ENCODE results near the gene CCDC198.

The CCDC198 gene, protein sequence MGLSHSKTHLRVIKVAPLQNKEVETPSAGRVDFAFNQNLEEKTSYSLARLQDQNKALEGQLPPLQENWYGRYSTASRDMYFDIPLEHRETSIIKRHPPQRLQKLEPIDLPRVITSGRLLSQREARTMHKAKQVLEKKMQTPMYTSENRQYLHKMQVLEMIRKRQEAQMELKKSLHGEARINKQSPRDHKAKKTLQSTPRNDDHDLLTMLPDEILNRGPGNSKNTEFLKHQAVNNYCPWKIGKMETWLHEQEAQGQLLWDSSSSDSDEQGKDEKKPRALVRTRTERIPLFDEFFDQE

DNA sequence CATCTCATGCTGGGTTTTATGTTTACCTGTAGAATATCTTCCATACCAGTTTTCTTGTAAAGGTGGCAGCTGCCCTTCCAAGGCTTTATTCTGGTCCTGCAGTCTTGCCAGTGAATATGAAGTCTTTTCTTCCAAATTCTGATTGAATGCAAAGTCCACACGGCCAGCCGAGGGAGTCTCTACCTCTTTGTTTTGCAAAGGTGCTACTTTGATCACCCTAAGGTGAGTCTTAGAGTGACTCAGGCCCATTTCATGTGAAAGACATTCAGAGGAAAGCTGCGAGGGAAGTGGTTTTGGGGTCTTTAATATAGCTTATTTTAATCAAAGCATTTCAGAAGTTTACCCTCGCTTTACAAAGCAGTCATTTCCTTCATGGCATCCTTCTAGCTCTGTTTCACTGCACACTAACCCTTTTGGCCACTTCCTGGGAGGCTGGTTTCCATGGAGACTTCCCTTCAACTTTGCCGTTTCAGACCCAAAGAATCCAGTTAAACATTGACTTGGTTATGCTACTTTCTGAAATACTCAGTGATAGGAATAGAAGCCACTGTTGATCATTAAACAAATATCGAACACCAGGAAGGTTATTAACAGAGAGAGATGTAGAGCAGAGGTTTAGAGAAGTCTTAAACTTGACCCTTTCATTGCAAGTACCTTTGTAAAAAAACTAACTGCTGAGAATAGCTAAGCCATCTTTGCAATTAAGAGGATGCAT lies at the start of gene CCDC198:
CCDC198 (minus strand) TSS at position 391 of the 715 bp plus-strand sequence; CDS start at position 249, 142 bp downstream.
- Histone ChIP-seq H3K27ac (no peak within 1 kb of the TSS), H3K4me3 (no peak within 1 kb of the TSS)

DNA sequence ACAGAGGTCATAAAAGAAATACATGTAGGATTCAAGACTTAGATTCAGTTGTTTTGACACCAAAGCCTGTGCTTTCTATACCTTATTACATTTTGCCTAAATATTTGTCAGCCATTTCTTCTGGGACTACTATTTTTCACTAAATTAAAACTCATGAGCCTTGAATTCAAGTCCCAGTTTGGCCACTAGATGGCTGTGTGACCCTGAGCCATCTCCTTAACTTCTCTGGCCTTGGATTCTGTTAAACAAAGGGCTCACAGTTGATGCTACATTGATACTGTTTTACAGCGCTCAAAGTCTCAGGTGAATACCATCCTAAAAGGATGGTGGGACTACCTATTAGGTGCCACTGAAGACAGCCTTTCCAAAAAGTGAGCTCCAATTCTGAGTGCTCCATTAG lies 39.6 kb upstream of the CCDC198 start:
- Histone ChIP-seq H3K4me3 (no peak overlapping the region), H3K27ac (no peak overlapping the region)

DNA sequence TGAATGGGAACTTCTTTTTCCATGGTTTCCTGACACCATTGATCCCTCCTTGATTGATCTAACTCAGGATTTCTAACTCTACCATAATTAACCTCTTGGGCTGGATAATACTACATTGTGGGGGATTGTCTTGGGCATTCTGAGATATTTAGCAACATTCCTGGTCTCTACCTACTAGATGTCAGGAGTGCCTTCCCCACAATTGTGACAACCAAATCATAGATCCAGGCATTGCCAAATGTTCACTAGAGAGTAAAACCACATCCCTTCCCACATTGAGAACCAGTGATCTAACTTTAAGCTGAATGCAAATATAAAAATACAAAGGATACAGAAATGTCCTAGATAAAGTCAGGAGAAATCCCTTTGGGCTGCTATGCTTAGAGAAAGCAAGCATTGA lies 36.9 kb upstream of the CCDC198 start:
- no peak overlapping the region for H3K4me3 ChIP-seq
- H3K27ac ChIP-seq, result no peak overlapping the region

DNA sequence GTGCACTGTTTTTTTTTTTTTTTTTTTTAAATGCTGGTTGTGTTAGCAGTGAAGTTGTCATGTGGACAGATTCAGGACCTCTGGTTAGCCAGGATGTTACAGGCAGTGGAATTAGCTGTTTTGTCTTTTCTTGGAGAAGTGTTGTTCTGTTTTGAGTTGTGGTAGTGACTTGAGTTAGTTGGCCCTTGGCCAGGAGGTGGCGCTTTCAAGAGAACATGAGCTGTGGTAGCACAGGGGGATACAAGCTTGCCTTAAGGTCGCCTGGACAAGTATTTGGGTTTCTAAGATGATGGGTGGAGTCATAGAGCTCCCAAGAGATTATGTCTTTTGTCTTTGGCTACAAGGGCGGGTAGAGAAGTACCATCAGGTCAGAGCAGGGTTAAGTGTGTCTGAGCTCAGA lies 33.3 kb upstream of the CCDC198 start:
- Histone ChIP-seq H3K4me3 (no peak overlapping the region), H3K27ac (no peak overlapping the region)

DNA sequence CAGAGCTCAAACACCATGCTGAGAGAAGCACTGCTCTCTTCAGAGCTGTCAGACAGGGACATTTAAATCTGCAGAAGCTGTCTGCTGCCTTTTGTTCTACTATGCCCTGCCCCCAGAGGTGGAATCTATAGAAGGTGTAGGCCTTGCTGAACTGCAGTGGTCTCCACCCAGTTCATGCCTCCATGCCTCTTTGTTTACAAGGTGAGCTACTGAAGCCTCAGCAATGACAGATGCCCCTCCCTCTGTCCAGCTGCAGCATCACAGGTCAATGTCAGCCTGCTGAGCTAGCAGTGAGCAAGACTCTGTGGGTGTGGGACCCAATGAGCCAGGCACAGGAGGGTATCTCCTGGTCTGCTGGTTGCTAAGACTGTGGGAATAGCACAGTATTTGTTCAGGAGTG lies 25.4 kb upstream of the CCDC198 start:
- Histone ChIP-seq H3K4me3 (no peak overlapping the region), H3K27ac (no peak overlapping the region)

DNA sequence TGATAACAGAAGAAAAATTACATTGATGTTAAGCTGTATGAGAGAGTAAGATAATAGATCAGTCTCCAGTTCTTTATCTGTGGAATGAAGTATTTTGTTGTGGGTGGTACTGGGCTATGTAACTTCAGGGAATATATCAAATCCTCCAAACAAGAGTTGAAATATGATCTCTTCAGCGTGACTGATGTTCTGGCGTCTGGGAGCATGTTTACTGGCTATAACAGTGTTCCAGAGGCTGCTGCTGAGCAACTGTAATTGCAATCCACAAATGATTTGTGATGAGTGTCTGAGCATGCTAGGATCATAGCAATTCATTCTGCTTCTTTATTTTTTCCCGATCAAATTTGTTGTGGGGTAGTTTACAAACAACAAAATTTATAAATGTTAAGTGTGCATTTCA lies 18.6 kb upstream of the CCDC198 start:
- no peak overlapping the region for H3K4me3 ChIP-seq
- no peak overlapping the region for H3K27ac ChIP-seq

DNA sequence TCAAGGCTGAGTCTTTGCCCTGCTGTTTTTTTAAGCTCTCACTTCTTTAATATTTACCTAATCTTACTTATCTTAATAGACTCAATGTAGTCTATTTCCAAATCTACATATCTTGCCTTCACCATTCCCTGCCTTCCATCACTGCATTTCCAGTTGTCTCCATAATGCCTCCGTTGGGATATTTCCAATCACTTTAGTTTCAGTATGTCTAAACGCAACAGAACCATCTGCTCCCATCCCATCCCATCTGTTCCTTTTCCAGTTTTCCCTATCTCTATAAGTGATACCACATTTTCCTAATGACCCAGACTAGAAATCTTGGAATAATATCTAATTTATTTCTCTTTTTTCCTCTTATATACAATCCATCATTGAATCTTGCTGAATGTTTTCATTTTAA lies 15.1 kb upstream of the CCDC198 start:
- no peak overlapping the region for H3K4me3 ChIP-seq
- no peak overlapping the region for H3K27ac ChIP-seq

DNA sequence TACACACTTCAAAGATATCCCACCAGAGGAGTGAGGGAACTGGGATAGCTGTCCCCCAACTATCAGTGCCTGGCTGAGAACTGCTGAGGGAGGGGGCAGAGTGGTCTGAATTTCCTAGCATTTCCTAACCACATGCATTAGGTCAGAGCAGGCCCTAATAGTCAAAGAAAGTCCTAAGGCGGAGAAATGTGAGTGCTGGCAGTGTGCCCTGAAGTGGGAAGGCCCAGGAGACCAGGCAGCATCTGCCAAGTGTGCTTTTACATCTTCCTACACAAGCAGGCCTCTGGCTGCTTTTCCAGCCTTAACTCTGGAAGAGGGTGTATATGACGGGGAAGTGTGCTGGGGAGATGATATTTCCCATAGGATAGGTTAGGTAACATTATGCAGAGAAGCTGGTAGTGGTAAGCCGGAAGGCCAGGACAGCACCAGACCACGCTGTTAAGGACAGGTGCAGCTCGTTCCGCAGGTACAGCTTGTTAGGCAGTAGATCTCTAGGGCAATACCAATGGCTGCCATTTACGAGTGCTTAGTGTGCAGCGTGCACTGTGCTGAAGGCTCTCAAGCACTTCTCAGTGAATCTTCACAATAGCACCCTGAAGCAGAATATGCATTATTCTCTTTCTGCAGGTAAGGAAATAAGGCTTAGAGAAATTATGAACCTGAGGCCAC lies 9.1 kb upstream of the CCDC198 start:
- no peak overlapping the region for H3K27ac ChIP-seq

DNA sequence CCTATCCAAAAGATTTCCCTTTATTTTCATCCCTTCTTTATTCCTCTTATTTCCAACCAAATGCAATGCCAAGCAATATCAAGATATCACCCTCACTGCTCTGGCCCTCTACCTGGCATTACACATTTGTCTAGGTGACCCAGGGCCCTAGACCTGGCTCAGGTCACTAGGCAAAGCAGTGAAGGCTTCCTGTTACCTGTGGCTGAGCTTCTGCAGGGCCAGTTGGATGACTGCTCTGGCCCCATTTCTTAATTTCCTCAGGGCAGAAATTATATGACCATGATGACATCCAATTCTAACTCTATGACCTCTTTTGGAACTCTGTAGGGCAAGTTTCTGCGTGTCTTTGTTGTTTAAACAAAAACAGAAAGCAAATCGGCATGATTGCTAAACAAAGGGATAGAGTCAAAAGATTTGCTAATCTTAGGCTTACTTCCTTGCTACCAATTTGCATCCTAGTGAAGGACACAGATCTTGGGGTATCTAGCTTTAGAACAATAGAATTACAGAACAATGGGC lies 7.4 kb upstream of the CCDC198 start:
- H3K4me3 ChIP-seq, result no peak overlapping the region
- H3K27ac ChIP-seq, result no peak overlapping the region

More for the DNA sequence above, 9.1 kb upstream of the CCDC198 start:
- no peak overlapping the region for H3K4me3 ChIP-seq

DNA sequence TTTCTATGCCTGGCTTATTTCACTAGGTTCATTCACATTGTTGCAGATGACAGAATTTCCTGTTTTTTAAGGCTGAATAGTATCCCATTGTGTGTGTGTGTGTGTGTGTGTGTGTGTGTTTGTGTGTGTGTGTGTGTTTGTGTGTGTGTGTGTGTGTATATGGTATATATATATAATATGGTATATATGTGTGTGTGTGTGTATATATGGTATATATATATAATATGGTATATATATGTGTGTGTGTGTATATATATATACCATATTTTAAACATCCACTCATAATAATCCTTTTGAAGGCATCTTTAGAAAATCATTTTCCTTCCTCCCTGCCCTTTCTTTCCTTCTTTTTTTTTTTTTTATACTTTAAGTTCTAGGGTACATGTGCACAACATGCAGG lies 5.0 kb upstream of the CCDC198 start:
- H3K27ac ChIP-seq, result no peak overlapping the region
- H3K4me3 ChIP-seq, result no peak overlapping the region

DNA sequence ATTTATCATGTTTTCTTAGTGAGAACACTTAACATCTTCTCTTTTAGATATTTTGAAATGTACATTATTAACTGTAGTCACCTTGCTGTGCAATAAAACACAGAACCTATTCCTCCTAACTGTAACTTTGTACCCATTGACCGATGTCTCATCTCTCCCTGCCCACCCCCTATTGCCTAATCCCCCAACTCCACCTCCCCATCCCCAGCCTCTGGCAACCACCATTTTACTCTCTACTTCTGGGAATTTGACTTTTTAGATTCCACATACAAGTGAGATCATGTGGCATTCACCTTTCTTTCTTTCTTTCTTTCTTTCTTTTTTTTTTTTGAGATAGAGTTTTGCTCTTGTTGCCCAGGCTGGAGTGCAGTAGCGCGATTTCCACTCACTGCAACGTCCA lies 4.4 kb upstream of the CCDC198 start:
- no peak overlapping the region for H3K27ac ChIP-seq

DNA sequence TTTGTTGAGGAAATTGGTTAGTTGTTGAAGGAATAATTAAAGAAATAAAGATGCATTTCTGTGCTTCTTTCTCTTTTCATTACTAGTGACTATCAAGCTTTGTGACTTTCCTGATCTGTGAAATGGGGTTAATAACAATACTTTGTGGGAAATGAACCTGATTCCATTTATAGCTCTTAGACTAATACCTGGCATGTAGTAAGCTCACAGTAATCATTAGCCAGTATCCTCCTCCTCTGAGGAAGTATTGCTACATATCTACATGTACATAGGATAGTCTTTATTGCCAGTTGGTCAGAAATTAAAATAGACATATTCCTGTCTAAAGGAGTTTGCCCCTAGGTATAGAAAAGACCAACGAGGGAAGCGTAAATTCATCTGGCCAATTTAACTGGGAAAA lies 1.8 kb upstream of the CCDC198 start:
- no peak overlapping the region for H3K4me3 ChIP-seq
- no peak overlapping the region for H3K27ac ChIP-seq

More for the DNA sequence above, 4.4 kb upstream of the CCDC198 start:
- no peak overlapping the region for H3K4me3 ChIP-seq

DNA sequence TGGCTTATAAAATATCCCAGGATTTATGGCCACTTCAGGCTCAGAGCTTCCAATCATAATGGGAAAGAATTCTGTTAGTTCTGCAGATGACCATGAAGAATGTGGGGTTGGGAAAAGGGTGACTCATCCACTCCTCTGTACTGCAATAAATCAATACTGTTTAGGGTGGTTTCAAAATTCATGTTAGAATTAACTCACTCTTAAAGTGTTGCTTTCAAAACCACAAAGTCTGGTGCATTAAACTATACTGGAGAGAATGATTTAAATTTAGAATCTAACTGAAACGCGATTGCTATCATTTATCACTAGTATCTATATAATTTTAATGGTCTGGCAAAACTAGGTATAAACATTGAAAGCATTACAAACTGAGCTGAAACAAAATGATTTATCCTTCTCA lies 798 bp downstream of the CCDC198 start:
- Histone ChIP-seq H3K4me3 (no peak overlapping the region), H3K27ac (no peak overlapping the region)

DNA sequence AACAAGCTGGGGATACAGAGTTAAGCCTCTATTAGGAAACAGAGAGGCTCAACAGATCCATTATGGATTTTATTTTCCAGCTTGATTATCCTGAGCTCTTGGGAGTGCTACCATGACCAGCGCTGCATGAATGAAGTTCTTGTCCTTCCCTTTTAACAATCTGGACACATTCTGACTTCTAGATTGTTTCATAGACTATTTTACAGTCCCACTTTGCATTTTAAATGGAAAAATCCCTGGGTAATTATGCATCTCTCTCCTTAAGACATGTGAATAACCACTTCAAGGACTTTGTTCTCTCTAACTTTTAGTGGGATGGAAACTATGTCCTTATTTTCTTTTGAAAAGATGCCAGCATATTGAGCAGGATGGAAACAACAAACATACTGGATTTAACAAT lies 2.0 kb downstream of the CCDC198 start:
- Histone ChIP-seq H3K4me3 (no peak overlapping the region), H3K27ac (no peak overlapping the region)

DNA sequence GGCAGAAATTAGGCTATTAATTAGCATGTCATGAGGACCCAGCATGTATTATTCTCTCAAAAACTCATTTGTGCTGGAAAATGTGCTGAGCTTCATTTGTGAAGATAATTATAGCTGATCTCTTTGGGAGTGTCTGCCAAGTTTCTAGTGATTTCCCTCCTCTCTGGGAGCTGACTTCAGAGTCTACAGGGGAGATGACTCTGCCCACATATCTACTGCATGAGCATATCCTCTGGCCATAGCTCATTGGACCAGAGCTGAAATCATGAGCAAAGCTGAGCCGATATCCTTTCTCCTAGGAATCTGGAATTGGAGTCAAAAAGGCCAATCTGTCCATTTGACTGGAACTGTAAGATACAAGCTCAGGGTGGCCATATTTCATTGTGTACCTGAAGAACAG lies 5.9 kb downstream of the CCDC198 start:
- no peak overlapping the region for H3K4me3 ChIP-seq
- no peak overlapping the region for H3K27ac ChIP-seq

DNA sequence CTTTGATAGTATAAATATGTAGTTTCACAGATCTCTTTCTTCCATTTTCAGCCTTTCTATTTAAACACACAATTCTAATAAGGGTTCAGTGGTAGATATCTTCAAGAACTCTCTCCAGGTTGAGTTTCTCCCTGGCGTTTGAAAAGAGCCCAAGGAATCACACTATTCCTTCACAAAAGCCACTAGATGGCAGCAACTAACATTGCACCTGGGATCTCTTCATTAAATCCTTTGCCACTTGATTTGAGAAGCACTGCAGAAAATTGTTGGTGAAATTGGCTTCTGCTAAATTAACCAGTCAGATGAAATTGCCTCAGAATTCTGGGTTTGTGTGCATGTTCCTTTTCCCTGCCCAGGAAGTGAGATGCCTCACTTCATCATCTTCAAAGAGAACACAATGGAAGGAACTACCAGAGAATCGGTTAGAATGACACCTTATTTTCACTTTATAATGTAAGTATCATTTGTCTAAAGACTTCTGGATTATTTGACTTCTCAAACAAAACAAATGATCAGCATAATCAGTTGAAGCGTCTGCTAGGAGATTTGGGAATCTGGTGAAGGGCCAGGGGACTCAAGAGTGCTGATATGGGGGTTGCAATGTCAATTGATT lies 6.8 kb downstream of the CCDC198 start:
- Histone ChIP-seq H3K27ac (no peak overlapping the region), H3K4me3 (no peak overlapping the region)

DNA sequence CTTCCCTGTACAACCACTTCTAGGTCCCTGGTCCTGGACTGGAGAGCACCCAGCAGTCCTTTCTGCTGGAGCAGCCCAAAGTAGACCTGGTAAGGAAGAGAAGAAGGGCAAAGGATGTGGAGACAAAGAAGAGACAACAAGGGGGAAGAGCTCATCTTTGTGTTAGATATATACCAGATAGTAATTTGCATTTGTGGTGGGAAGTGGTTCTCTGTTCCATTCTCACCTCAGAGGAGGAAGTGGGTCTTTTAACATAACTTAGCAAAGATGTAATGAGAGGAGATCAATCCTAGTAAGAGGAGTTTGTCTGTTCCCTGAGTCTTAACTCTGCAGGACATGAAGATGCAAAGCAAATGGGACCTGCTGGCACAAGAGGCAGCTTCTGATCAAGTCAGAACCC lies 8.0 kb downstream of the CCDC198 start:
- no peak overlapping the region for H3K4me3 ChIP-seq
- no peak overlapping the region for H3K27ac ChIP-seq

DNA sequence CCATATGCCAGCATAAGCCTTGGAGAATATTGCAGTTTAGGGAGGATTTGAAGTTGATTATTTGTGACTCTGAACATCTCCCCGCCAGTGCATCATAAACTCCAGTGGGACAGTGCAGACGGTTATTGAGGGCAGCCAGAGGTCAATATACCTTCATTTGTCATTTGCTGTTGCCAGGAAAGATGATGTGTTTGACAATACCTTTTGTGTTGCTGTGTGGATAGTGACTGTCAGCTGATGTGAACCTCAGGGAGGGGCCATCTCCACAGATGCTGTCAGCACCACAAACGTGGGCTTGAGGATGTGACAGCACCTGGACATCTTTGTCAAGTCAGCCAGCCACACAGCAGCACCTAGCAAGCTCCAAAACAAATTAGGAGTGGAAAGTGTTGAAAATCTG lies 11.5 kb downstream of the CCDC198 start:
- Histone ChIP-seq H3K4me3 (no peak overlapping the region), H3K27ac (no peak overlapping the region)

DNA sequence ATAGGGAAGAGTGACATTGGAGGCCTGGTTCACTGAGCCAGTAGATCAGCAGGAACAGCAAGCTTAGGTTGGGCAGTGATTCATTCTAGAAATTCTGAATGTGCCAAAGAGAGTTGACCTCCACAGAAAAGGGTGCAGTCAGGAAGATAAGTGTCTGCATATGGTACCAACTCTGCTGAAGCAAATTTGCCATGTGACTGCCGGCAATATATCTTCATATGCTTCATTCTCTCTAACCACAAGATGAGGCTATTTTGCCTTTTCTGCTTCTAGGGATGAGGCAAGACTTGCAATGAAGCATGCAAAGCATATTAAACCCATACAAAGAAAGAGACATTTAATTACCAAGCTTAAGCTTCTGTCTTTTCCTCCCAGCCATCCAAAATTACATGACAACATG lies 13.6 kb downstream of the CCDC198 start:
- Histone ChIP-seq H3K4me3 (no peak overlapping the region), H3K27ac (no peak overlapping the region)

DNA sequence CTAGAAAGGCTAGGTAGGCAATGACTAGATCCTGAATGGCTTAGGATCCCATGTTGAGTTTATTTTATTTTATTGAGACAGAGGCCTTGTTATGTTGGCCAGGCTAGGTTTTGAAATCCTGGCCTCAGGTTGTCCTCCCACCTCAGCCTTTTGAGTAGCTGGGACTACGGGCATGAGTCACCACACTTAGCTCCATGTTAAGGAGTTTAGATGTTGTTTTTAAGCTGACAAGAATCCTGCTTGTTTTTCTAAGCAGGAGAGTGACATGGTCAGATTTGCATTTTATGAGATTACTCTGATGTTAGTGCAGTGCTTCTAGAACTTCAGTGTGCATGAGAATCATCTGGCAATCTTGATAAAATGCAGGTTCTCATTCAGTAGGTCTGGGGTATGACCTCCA lies 14.5 kb downstream of the CCDC198 start:
- H3K27ac ChIP-seq, result no peak overlapping the region
- H3K4me3 ChIP-seq, result no peak overlapping the region
